HG02759 (cell line): Measurements from ENCODE around the gene ASAP2.

Source experiments
- ATAC-seq: cut with Tn5 transposase; IDR thresholded peaks from one replicate; pipeline ENCODE4 v1.9.1; 2021; ENCODE audit warnings: mild to moderate bottlenecking, moderate library complexity; ENCODE audit not compliant: unreplicated experiment

ASAP2 gene

DNA sequence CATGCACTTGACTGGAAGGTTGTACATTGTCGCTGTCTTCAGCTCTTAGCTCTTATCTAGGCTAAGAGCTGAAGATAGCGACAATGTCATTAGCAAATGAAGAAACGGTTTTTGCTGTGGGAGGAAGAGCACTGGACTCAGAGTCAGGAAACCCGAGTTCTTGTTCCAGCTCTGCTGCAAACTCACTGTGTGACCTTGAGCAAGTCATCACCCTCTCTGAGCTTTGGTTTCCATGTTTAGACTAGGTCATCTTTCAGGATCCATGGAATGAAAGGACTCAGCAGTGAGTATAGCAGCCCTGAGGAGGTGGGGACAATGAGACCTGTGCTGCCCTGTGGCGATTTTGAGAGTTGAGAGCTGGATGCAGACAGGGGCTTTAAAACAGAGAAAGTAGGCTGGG, 85.3 kb downstream of the ASAP2 start:
- ATAC-seq = no peak

DNA sequence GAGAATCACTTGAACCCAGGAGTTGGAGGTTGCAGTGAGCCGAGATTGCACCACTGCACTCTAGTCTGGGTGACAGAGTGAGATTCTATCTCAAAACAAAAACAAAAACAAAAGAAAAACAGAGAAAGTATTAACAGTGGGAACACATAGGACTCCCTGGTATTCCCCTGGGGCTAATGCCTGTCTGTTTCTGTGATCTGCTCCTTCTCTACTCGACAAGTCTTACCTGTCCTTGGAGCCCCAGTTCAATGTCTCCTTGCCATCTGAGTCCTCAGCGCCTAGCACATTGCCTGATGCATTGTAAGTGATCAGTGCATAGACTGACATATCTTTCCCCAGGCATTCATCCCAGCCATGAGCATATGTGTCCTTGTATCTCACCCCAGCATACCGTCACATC, 85.8 kb downstream of the ASAP2 start:
- ATAC-seq = no peak

GRCh38 chr2:9294764-9295163, 88.2 kb downstream of the ASAP2 start:
- ATAC-seq = no peak

DNA sequence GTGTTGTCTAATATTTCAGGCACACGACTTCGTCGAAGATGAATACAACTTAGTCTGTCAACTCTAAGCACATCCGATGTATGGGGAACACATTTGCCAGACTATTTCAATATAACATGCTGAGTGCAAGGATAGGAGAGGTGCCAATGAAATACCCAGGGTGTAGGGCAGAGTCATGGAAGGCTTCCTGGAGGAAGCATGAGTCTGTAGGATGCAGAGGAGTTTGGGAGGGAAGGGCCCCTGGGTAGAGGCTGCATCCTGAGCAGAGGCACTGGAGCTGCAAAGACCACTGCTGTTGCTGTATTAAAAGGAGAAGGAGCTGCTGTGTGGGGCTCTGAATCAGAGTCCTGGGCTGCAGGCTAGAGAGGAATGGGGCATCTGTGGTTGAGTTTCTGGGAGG, 89.9 kb downstream of the ASAP2 start:
- ATAC-seq = no peak

DNA sequence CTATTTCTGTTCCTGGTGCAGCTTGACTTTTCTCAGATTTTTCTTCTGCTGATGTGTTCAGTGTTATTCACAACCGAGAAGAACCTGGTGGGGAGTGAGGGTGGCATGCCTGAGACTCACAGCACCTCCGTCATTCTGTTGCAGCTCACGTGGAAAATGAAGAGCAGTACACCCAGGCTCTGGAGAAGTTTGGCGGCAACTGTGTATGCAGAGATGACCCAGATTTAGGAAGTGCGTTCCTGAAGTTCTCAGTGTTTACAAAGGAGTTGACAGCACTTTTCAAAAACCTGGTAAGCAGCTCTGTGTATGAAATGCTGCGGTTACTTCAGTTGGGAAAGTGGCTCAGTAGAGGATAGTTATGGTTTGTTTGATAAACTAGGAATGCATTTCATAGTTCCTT, 90.5 kb downstream of the ASAP2 start:
- ATAC-seq = no peak

- ATAC-seq = no peak
Measured at GRCh38 chr2:9297807-9298206, 91.2 kb downstream of the ASAP2 start.

DNA sequence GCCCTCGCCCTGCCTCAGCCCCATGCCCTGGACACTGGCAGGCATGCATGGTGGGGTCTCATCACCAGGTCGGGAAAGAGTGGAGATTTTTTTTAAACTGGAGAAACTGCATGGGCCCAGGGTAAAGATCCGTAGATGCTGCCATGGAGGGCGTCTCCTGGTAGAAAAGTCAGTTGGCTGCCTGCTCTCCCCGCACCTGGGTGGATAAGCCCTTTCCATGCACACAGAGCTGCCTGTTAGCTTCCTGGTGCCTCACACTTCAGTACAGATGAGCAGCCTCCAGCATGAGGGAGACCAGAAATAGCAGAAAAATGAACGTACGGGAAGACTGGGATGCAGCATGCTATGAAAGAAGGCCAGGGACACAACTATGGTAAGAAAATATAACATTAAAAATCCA, 92.0 kb downstream of the ASAP2 start:
- no peak for ATAC-seq

DNA sequence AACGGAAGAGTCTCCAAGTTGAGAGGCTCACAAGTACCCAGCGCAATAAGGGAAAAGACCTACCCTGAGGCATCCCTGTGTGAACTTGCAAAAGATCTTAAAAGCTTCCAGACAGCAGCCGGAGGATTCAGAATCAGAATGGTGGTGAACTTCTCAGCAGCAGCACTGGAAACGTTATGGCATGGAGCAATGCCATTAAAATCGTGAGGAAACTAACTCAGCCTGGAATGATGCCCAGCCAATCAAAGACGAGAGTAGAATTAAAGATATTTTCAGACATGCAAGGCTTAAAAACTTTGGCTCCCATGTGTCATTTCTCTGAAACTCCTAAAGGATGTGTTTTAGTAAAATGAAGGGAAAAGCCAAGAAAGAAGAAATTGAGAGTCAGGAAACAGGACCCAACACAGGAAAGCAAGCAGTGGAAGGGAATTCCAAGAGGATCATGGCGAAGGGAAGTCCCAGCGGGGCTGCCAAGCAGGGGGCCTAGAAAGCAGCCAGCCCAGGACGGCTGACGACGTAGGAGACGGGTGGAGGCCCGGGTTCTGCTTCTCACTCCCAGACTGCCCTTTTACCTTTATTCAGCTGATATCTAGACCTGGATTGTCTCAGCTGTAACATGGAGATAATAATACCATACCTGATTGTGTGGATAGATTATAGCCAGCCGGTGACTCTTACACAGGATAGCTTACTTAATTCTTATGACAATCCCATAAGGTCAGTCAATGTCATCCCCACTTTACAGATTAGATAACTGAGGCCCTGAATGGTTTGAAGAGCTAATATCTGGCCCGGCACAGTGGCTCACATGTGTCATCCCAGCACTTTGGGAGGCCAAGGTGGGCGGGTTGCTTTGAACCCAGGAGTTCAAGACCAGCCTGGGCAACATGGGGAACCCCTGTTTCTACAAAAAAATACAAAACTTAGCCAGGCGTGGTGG, 92.8 kb downstream of the ASAP2 start:
- no peak for ATAC-seq

DNA sequence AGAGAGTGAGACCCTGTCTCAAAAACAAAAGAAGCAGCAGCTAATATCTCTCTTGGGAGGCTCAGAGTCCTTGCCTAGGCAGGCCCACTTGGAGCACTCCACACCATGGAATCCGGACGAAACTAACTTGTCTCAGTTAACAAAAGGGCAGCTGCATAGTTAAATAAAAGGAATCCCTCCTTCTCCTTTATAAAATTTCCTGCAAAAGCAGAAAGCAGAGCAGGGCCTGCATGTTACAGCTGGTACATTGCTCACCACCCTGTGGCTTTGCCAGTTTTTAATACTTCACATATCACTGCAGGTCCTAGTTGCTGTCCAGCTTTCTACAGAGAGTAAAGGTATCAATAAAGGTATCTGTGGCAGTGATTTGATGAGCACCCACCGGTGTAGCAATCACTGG, 93.6 kb downstream of the ASAP2 start:
- ATAC-seq = no peak

DNA sequence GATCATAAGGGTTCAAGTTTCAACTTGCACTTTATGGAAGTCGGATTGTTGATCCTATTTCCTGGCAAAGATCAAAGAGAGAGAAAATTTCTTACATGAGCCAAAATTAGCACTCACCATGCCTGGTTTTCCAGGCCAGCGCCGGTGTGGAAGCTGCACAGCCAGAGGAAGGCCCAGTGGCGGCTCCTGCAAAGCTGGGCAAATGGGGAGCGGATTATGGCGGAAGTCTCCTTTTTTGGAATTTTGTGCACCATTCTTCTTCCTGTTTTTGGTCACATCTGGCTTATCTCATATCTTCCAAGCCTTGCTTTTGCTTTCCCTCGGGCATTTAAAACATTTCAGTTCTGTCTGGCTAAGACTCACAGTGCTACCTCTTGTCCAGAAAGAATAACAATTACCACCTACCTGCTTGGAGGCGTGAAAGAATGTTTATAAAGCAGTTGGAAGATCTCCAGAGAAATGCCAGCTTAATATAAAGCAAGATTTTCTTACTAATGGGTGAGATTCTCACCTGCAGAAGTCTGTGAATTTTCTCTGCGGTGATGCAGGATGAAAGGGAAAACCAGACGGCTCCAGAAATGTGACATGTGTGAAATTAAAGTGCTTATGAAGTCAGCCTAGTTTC, 94.3 kb downstream of the ASAP2 start:
- no peak for ATAC-seq

DNA sequence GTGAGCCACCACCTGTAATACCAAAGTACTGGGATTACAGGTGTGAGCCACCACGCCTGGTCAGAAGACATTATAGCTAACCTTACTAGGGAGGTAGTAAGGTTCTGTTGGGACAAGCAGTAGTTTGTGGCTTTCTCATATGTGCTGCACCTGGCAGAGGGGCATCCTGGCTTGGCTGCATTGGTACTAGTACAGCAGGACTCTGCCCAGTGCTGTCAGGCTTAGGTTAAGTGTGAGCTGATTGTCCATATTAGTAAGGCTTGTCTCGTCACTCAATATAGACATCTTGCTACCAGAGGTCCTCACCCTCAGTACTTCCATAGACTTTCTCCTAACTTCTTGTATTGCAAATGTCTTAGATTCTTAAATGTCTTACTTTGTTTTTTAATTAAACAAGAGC, 96.1 kb downstream of the ASAP2 start:
- ATAC-seq = no peak

DNA sequence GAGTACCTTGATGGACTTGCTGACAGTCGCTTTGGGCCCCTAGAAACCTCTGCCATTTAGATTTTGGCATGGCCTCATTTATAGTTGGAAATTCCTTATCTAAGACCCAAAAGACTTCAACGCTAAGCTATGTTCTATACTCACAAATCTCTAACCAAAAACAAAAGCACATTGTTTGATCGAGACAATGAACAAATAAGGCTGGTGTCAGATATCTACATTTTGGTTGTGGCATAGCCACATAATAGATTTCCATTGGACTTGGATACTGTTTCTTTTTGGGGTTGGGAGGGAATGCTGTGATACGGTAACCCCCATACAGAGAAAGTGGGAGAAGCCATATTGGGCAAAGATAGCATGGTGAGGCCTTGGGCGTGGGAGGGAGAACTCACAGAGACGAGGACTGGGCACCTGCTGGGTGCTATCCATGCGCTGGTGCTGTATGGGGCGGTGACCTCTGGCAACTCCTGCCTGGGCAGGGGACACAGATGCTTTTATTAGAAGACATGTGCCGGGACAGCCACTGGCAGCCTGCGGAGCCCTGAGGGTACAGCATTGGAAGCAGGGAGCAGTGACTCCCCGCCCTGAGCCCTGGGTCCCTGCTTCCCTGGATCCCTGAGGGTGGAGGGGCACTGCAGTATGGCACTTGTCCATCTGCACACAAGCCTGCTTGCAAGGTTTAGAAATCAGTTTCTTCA, 97.1 kb downstream of the ASAP2 start:
- ATAC-seq = no peak

DNA sequence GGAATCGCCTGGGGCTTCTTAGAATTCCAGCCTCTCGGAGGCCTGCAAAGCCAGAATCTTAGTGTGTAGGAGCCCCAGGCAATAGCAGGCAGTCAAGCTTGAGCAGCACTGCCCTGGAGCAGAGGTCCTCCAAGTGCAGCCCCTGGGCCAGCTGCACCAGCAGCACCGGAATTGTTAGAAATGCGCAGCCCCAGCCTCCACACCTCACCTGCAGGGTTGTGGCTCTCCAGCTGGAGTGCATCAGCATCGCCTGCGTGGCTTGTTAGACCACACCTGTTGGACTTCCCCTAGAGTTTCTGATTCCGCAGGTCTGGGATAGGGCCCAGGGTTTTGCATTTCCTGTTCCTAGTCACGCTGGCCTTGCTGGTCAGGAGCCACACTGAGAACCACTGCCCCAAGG, 100.3 kb downstream of the ASAP2 start:
- ATAC-seq = no peak

GRCh38 chr2:9307535-9307934, 100.9 kb downstream of the ASAP2 start:
- ATAC-seq = no peak

DNA sequence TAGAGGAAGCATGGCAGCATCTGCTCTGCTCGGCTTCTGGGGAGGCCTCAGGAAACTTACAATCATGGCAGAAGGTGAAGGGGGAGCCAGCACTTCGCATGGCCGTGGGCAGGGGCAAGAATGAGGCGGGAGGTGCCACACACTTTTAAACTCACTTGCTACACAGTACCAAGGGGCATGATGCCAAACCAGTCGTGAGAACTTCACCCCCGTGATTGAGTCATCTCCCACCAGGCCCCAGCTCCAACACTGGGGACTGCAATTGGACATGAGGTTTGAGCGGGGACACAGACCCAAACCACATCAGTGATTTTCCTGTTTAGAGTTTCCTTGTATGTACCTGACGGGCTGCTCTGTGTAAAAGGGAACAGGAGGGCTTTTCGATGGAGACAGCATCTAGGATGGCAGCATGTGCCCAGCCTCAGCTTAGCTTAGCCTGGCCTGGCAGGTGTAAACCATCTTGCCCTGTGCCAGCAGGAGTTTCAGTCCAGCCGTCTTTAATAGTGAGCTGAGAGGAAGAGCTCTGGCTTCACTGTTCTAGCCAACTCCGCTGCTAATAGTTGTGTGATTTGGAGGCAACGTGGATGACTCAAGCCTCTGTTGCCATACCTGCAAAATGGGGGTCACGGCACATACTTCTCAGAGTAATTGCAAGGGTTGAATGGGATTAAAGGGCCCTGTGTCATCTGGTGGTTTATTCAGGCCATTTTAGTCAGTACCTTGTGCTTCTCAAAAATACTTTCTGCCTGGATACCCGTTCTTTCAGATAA, 101.8 kb downstream of the ASAP2 start:
- ATAC-seq = no peak

GRCh38 chr2:9309147-9309546, 102.5 kb downstream of the ASAP2 start:
- ATAC-seq = no peak

GRCh38 chr2:9310377-9310776, 103.8 kb downstream of the ASAP2 start:
- no peak for ATAC-seq

DNA sequence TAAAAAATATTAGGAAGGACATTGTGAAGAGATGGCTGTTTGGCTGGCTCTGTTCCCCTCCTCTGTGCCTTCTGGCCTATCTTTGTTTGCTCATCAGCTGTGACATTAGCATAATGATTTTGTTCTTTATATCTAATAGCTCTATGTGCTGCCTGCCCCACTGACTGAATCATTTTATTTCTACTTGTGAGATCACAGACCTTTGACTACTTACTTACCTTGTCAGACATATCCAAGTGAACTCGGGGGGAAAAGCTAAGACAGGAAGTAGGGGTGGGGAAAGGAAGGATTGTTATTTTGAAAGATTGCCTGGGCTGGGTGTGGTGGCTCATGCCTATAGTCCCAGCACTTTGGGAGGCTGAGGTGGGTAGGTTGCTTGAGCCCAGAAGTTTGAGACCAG, 104.2 kb downstream of the ASAP2 start:
- ATAC-seq = no peak

GRCh38 chr2:9311488-9311887, 104.9 kb downstream of the ASAP2 start:
- ATAC-seq = no peak

DNA sequence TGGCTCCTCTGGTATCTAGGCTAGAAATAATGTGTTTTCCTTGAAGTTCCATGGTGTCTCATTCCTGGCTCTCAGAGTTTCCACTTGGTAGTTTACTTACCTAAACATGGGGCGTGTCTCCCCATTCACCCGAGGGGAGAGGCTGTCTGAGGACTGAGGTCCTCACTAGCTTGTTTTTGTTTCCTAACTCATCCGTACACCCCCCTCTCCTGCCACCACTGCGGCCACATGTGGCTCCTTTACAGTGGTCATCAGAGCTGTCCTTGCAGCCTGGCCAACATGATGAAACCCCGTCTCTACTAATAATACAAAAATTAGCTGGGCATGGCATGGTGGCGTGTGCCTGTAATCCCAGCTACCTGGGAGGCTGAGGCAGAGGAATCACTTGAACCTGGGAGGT, 106.0 kb downstream of the ASAP2 start:
- ATAC-seq = no peak

GRCh38 chr2:9313443-9313842, 106.8 kb downstream of the ASAP2 start:
- no peak for ATAC-seq
